Ishikawa (cell line): Measurements from ENCODE around the gene ATXN1.

Experiments
- CEBPB ChIP-seq: IDR thresholded peaks from 2 replicates; pipeline ENCODE4 v1.6.1; 2012
- CREB1 ChIP-seq: IDR thresholded peaks from 2 replicates; pipeline ENCODE4 v1.6.1; 2012; ENCODE audit warnings: low read depth
- EGR1 ChIP-seq: IDR thresholded peaks from 2 replicates; pipeline ENCODE4 v1.6.1; 2012
- EP300 ChIP-seq: IDR thresholded peaks from 2 replicates; pipeline ENCODE4 v1.6.1; 2012; ENCODE audit warnings: borderline replicate concordance
- FOXM1 ChIP-seq: IDR thresholded peaks from 2 replicates; pipeline ENCODE4 v1.6.1; 2012; ENCODE audit warnings: low read depth, borderline replicate concordance
- MAX ChIP-seq: IDR thresholded peaks from 2 replicates; pipeline ENCODE4 v1.6.1; 2012
- NFIC ChIP-seq: IDR thresholded peaks from 2 replicates; pipeline ENCODE4 v1.6.1; 2012
- RAD21 ChIP-seq: IDR thresholded peaks from 2 replicates; pipeline ENCODE4 v1.6.1; 2012; ENCODE audit warnings: low read depth
- REST ChIP-seq: IDR thresholded peaks from 2 replicates; pipeline ENCODE4 v1.6.1; 2012; ENCODE audit warnings: low read depth, mild to moderate bottlenecking
- TAF1 ChIP-seq: IDR thresholded peaks from 2 replicates; pipeline ENCODE4 v1.6.1; 2012; ENCODE audit warnings: low read depth, mild to moderate bottlenecking
- TCF12 ChIP-seq: IDR thresholded peaks from 2 replicates; pipeline ENCODE4 v1.6.1; 2012; ENCODE audit warnings: low read depth
- TEAD4 ChIP-seq: IDR thresholded peaks from 2 replicates; pipeline ENCODE4 v1.6.1; 2012
- USF1 ChIP-seq: IDR thresholded peaks from 2 replicates; pipeline ENCODE4 v1.6.1; 2012
- YY1 ChIP-seq: IDR thresholded peaks from 2 replicates; pipeline ENCODE4 v1.6.1; 2012; ENCODE audit warnings: low read depth
- ZBTB7A ChIP-seq: IDR thresholded peaks from 2 replicates; pipeline ENCODE4 v1.6.1; 2012; ENCODE audit warnings: low read depth

Gene ATXN1

GRCh38 chr6:16318953-16319720 is 442.1 kb downstream of the ATXN1 start:
- TF ChIP-seq TAF1, result no peak
- no peak for TF ChIP-seq FOXM1
- TF ChIP-seq REST, result no peak
- TF ChIP-seq CREB1, result no peak
- TF ChIP-seq ZBTB7A, result no peak
- no peak for TF ChIP-seq YY1
- TF ChIP-seq USF1, result no peak

- TF ChIP-seq MAX, result no peak
- TF ChIP-seq REST, result no peak
- TF ChIP-seq USF1, result no peak
- TF ChIP-seq TAF1, result no peak
Observed at GRCh38 chr6:16318538-16318937, 442.7 kb downstream of the ATXN1 start.

- TF ChIP-seq FOXM1 (no peak), USF1 (no peak), REST (no peak), MAX (0 out of 2 replicates have a peak, but pooled peaks have one; percentile 17), TAF1 (no peak), EP300 (no peak), CREB1 (no peak), EGR1 (no peak), RAD21 (peak; percentile 23; the same call in 1 of the 2 replicates), TCF12 (no peak), TEAD4 (no peak), NFIC (no peak)
Observed at GRCh38 chr6:16316741-16317251, 444.5 kb downstream of the ATXN1 start.

GRCh38 chr6:16314296-16314695 is 447.0 kb downstream of the ATXN1 start:
- TF ChIP-seq REST (no peak), TEAD4 (no peak), CEBPB (no peak), RAD21 (no peak), TAF1 (no peak), USF1 (no peak), EGR1 (no peak), TCF12 (no peak), ZBTB7A (no peak), FOXM1 (no peak), MAX (no peak), NFIC (no peak), CREB1 (no peak), EP300 (no peak), YY1 (no peak)
